ENCODE measurements around the gene TSPO2. TPM values are rescaled to one million over a fixed set of nuclear protein-coding genes. Genes with fewer than 3 reads are reported as not detected.

The TSPO2 gene
- polyA plus RNA-seq, 3 donors: 0.33 to 1.2 (median 0.60) TPM

GRCh38 chr6:41049955-41050354, 7.7 kb downstream of the TSPO2 start:
- DNase-seq: no peak

- no peak for DNase-seq
Measured at GRCh38 chr6:41050536-41050935, 8.3 kb downstream of the TSPO2 start.

- DNase-seq: no peak
Measured at GRCh38 chr6:41051873-41052272, 9.6 kb downstream of the TSPO2 start.

GRCh38 chr6:41053041-41053440, 10.8 kb downstream of the TSPO2 start, which contains the start of gene APOBEC2:
Gene APOBEC2, plus strand, starts transcription at chr6:41053202. Its CDS starts 146 bp downstream, at chr6:41053348.
- DNase-seq: no peak

GRCh38 chr6:41054511-41054910, 12.2 kb downstream of the TSPO2 start:
- no peak for DNase-seq

- DNase-seq: no peak
Measured at GRCh38 chr6:41055149-41055548, 12.9 kb downstream of the TSPO2 start.

GRCh38 chr6:41056768-41057490, 14.7 kb downstream of the TSPO2 start:
- no peak for DNase-seq

- no peak for DNase-seq
Measured at GRCh38 chr6:41058783-41059181, 16.5 kb downstream of the TSPO2 start.

- no peak for DNase-seq
Measured at GRCh38 chr6:41059556-41059955, 17.3 kb downstream of the TSPO2 start.

- no peak for DNase-seq
Measured at GRCh38 chr6:41061196-41061726, 19.0 kb downstream of the TSPO2 start.

GRCh38 chr6:41062056-41062455, 19.8 kb downstream of the TSPO2 start:
- no peak for DNase-seq

GRCh38 chr6:41063884-41064285, 21.6 kb downstream of the TSPO2 start:
- no peak for DNase-seq

GRCh38 chr6:41064841-41065240, 22.6 kb downstream of the TSPO2 start:
- DNase-seq: no peak

GRCh38 chr6:41065550-41066026, 23.3 kb downstream of the TSPO2 start:
- DNase-seq: no peak

- DNase-seq: peak; percentile 77
Measured at GRCh38 chr6:41066867-41067304, 24.6 kb downstream of the TSPO2 start.

GRCh38 chr6:41071501-41071922, 29.2 kb downstream of the TSPO2 start:
- DNase-seq: no peak

- DNase-seq: peak; percentile 99
Measured at GRCh38 chr6:41071923-41072835, 29.9 kb downstream of the TSPO2 start, which contains the start of gene OARD1. Gene OARD1, minus strand, starts transcription at chr6:41072356. Its CDS starts 722 bp downstream, at chr6:41071634.

GRCh38 chr6:41072836-41073202, 30.6 kb downstream of the TSPO2 start, which contains the start of gene NFYA:
Gene NFYA, plus strand, starts transcription at chr6:41072974. Its CDS starts 6,116 bp downstream, at chr6:41079090.
- DNase-seq: no peak

GRCh38 chr6:41073203-41073967, 31.1 kb downstream of the TSPO2 start:
- DNase-seq: peak; percentile 91

- DNase-seq: no peak
Measured at GRCh38 chr6:41073968-41074691, 31.9 kb downstream of the TSPO2 start.
